Fibroblast of the aortic adventitia (primary cell): Measurements from ENCODE around the gene YBX2. TPM values are rescaled to one million over a fixed set of nuclear protein-coding genes. Genes with fewer than 3 reads are reported as not detected.

Source experiments
- DNase-seq: peaks from one replicate; pipeline ENCODE4 v3.0.0-alpha.2; 2010; ENCODE audit warnings: low read depth
- H3K4me3 ChIP-seq: 2 replicates; pipeline ENCODE4 v1.5.1; 2011; ENCODE audit warnings: low read depth, mild to moderate bottlenecking, control low read depth, low read length, moderate library complexity
- total RNA-seq: library from RNA; depleted of rRNA; stranded (reverse); fragments of >200 nt; gene quantifications from 2 replicates; pipeline ENCODE4 v1.2.3, GENCODE V29; 2012; ENCODE audit warnings: low replicate concordance
- TF ChIP-seq, protein P1 (sequence below): IDR thresholded peaks from 2 replicates; pipeline ENCODE4 v1.5.1; 2011; ENCODE audit warnings: mild to moderate bottlenecking, low read length, control low read depth, inconsistent platforms; ENCODE audit not compliant: insufficient read depth

Gene YBX2
- total RNA-seq, 1 donor, result not detected

DNA sequence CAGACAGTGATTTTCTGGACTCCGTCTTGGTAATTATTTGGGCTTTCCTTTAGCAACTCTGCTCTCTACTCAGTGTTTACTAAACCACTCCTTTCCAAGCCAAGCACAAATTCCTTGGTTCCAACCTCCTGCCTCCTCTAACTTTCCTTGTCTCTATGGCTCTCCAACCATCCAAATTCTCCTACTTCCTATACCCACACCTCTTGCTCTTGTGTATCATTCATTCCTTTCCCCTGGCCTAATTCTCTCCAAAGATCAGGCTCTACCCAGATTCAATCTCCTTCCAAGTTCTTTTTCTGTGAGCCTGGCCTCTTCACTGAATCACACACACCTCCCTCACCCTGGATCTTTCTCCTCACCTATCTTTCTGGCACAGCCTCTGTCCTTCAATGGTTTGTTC, 33.6 kb upstream of the YBX2 start:
- TF ChIP-seq, protein P1, sequence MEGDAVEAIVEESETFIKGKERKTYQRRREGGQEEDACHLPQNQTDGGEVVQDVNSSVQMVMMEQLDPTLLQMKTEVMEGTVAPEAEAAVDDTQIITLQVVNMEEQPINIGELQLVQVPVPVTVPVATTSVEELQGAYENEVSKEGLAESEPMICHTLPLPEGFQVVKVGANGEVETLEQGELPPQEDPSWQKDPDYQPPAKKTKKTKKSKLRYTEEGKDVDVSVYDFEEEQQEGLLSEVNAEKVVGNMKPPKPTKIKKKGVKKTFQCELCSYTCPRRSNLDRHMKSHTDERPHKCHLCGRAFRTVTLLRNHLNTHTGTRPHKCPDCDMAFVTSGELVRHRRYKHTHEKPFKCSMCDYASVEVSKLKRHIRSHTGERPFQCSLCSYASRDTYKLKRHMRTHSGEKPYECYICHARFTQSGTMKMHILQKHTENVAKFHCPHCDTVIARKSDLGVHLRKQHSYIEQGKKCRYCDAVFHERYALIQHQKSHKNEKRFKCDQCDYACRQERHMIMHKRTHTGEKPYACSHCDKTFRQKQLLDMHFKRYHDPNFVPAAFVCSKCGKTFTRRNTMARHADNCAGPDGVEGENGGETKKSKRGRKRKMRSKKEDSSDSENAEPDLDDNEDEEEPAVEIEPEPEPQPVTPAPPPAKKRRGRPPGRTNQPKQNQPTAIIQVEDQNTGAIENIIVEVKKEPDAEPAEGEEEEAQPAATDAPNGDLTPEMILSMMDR, result no peak
- H3K4me3 ChIP-seq, result peak overlapping the region; percentile 97
- no peak for DNase-seq

DNA sequence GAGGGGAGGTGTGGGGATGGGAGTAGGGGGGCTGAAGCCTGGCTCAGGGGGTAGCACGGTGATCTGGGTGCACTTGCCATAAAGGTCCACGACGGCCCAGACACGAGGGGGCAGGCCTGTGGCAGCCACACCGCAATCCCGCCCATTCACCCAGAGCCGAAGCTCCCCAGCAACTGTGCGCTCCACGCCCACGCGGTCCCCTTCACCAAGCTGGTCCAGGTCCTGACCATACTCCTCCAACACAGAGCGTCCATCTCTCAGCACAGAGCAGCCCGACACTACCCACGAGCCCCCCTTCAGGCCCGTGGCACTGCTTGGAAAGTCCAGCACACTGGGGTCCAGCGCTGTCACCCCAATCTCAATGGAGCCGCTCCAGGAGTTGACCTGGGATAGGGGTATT, 33.1 kb upstream of the YBX2 start:
- TF ChIP-seq, protein P1, result no peak
- DNase-seq, result no peak
- no peak overlapping the region for H3K4me3 ChIP-seq

DNA sequence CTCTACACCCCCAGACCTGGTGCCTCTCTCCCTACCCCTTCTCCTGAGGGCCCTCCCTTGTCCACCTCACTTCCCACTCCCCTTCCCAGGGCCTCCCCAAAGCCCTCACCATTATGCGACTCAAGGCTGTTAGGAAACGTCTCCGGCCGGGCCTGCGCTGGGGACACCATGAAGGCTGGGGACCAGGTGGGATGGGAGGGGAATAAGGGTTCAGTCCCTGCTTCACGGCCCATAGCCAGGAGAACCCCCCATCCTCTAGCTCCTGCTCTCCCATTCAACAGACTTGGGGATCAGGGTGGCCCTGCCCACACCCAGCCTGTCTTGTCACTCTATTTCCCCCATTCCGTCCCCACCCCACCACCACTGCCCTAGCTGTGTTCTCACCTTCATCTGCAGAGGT, 32.6 kb upstream of the YBX2 start:
- TF ChIP-seq, protein P1, result no peak
- no peak for DNase-seq

DNA sequence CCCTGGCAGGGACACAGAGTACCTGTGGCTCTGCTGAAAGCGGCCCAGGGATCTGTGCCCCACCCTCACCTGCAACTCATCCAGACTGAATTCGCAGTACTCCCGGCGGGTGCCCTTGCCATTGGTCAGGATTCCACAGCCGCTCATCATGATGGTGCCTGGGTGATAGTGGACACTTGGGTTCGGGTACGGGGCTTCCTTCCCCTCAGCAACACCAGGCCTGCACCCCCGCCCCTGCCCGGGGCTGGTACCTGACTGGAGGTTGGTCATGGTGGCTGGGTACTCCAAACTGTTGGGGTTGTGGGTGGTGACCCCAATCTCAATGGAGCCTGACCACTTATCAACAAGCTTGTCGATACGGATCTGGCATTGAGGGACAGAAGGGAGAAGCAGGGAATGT, 31.7 kb upstream of the YBX2 start:
- no peak for DNase-seq
- TF ChIP-seq, protein P1, result no peak
- H3K4me3 ChIP-seq, result no peak overlapping the region

More for the DNA sequence above, 32.6 kb upstream of the YBX2 start:
- H3K4me3 ChIP-seq, result no peak overlapping the region

DNA sequence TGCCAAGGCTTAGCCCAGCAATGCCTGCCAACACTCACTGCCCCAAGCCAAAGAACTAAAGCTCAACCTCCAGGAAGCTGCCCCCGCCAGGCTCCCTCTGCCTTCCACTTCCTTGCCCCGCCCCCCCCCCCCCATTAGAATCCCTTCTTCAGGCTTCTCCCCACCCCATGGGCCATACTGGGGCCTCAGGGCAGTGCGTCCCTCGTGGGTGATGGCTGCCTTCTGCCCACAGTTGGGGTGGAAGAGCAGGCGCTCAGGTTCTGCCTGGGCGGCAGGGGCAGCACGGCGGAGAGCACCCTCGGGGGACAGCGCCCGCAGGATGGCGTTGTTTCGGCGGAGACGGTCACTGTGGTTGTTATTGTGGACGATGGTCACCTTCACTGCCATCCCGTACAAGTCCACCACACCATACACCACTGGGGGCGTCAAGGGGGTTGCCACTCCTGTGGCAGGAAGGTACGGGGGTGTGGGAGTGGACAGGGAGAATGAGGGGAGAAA, 30.6 kb upstream of the YBX2 start:
- DNase-seq, result no peak
- H3K4me3 ChIP-seq, result no peak overlapping the region
- TF ChIP-seq, protein P1, result no peak

DNA sequence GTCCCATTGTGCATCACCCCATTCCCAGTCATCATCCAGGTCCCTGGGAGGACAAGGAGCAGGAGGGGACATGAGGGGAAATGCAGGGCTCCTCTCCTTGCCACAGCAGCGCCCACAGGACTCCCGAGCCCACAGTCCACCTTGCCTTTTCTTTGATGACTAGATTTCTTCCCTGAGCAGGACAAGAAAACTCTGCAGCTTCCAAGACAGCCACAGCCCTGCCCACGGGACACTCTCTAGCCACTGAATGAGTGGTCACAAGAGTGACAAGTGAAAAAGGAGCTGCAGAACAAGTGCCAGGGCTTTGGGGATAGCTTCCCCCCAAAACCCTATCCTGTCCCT, 30.0 kb upstream of the YBX2 start:
- TF ChIP-seq, protein P1, result no peak
- H3K4me3 ChIP-seq, result no peak overlapping the region
- no peak for DNase-seq

DNA sequence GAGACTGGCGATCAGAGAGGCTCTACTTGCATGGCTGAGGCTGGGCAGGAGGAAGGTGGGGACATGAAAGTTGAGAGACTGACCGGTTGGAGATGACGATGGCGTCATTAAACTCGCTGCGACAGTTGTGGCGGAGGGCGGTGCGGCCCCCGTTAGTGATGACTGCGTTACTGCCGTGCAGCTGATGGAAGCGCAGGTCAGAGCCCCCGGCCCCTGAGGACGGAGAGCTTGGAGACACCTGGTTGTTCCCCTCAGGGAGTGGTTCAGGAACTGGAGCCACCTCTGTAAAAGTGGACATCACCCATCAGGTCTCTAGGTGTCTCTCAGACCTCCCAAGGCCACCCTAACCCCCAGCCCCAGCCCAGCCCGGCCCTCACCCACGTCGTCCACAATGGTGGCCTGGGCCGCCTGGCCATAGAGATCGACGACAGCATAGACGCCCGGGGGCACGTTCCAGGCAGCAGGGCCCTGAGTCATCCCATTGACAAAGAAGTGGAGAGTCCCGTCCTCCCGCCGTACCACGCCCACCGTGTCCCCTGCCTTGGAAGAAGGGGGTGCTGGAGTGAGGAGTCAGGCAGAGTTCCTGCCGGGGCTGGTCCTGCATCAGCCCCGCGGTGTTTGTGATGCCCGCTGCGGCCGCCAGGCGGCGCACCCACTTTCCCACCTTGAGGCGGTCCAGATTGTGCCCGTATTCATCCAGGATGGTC, 29.4 kb upstream of the YBX2 start:
- no peak overlapping the region for H3K4me3 ChIP-seq
- peak; percentile 31 for DNase-seq
- TF ChIP-seq, protein P1, result peak; percentile 92
